Measurements from ENCODE around the gene FAM20C.

The FAM20C gene

DNA sequence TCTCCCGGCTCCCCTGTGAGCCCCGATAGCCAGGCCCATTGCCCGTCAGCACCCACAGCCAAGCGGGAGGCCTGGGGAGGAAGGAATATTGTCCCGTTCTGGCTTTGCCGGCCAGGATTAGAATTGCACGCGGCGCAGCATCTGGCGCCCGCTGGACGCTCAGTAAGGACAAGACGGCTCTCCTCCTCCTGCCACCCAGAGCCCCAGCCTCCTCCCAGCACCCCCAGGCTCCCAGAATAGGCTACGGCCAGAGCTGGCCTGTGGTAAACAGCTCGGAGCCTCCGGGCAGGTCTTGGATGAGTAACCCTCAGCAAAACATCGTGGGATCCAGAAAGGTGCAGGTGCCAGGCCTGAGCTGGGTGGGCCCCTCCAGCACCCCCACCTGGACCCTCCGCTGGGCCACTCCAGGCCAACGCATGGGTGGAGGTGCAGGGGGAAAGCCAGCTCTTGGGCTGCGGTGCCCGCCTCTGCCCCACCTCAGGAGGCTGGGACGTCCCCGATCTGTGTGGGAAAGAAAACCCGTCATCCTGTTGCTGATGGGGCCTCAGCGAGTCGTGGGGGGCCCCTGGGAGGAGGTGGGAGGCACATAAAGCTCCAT, 5.8 kb upstream of the FAM20C start:
- H3K4me1 ChIP-seq (ENCODE audit: insufficient read depth, low read length): peaks cover 3% of the 10 kb centered on the region
- H3K4me3 ChIP-seq (ENCODE audit: low read length): no peak overlapping the region
- no peaks in the 10 kb centered on the region for H3K9me3 ChIP-seq (ENCODE audit: low read length)
- no peak overlapping the region for H2AFZ ChIP-seq (ENCODE audit: low read depth, low read length)
- H3K36me3 ChIP-seq (ENCODE audit: insufficient read depth, low read length): no peaks in the 10 kb centered on the region
- peaks cover 30% of the 10 kb centered on the region for H3K27me3 ChIP-seq (ENCODE audit: insufficient read depth, low read length)

DNA sequence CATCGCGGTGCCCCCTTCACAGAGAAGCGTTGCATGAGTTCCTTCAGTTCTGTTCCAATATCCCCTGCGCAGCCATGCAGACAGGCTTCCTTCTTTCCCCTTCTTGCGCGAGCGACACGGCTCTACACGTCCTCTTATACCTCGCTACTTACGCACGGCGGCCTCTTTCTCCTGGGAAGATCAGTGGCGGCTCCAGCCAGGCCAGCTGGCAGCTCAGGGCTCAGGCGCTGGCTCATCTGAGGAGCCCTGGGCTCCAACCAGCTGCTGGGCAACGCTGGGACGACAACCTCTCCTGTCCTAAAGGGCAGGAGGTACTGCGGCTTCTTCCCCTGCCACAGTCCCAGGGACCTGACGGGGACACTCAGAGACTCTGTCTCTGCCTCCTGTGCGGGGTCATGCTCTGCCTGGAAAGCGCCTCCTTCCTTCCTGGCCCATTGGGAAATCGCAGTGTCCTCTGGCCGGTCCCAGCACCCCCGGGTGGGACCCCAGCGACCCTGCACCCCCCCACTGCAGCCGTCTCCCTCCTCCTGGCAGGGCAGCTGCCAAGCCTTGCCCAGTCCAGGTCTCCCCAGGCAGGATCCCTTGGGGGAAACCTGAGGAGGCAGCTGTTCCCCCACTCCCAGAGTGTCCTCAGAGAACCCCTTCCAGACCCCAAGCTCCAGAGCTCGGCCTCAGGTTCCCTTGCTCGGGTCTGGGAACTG, 5.0 kb upstream of the FAM20C start:
- Histone ChIP-seq H2AFZ (ENCODE audit: low read depth, low read length) (no peak overlapping the region), H3K36me3 (ENCODE audit: insufficient read depth, low read length) (no peaks in the 10 kb centered on the region), H3K9me3 (ENCODE audit: low read length) (no peaks in the 10 kb centered on the region), H3K27me3 (ENCODE audit: insufficient read depth, low read length) (peaks cover 26% of the 10 kb centered on the region), H3K4me1 (ENCODE audit: insufficient read depth, low read length) (peaks cover 4% of the 10 kb centered on the region), H3K4me3 (ENCODE audit: low read length) (no peak overlapping the region)

DNA sequence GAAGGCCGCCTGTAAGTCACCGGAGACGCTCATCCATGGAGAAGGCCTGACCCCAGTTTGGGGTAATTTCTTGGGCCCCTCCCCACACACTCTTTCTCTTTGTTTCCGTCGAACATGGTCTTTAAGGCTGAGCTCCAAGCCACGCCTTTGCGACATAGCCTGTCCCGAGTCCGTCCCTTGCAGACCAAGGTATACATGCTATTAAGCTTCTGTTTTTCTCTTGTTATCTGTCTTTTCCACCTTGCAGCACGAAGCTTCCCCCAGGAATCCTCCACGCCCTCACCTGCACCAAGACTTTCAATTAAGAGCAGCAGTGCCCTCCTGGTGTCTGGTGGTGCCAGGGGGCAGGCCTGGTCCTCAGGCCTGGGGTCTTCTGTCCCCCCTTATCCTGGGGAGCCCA, 4.2 kb upstream of the FAM20C start:
- Histone ChIP-seq H2AFZ (ENCODE audit: low read depth, low read length) (no peak overlapping the region), H3K27me3 (ENCODE audit: insufficient read depth, low read length) (peaks cover 26% of the 10 kb centered on the region), H3K4me3 (ENCODE audit: low read length) (no peak overlapping the region), H3K36me3 (ENCODE audit: insufficient read depth, low read length) (no peaks in the 10 kb centered on the region), H3K9me3 (ENCODE audit: low read length) (no peaks in the 10 kb centered on the region), H3K4me1 (ENCODE audit: insufficient read depth, low read length) (peaks cover 4% of the 10 kb centered on the region)

DNA sequence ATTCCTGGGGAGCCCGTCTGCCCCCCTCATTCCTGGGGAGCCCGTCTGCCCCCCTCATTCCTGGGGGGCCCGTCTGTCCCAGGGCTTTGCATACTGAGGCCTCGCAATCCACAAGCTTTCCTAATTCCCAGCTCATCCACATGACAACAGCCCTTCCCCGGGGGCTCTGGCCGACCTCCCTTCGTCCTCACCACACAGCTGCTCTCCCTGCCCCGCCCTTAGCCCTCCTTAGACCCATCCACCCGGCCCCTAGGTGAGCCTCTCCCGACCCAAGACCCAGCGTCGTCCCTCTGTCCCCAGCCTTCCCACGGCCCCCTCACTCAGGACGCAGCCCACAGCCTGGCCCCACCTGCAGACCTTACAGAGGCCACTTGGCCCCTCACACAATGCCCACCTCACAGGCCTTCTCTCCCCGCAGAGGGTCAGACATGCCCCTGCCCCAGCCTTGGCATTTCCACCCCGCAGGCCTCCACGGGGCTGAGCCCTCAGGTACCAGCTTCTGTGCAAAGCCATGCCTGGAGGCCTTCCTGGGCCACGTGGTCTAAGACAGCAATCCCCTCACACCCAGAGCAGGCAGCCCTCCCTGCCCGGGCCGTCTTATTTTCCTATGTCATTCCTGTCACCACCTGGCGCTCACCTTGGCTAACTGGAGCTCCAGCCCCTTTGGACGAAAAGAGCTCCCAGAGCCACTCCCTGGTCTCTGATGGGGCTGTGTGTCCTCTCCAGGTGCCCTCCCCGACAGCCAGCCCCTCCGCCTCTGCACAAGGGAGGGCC, 3.5 kb upstream of the FAM20C start:
- Histone ChIP-seq H3K27me3 (ENCODE audit: insufficient read depth, low read length) (peaks cover 32% of the 10 kb centered on the region), H3K4me1 (ENCODE audit: insufficient read depth, low read length) (peaks cover 4% of the 10 kb centered on the region), H2AFZ (ENCODE audit: low read depth, low read length) (no peak overlapping the region), H3K36me3 (ENCODE audit: insufficient read depth, low read length) (no peaks in the 10 kb centered on the region), H3K9me3 (ENCODE audit: low read length) (no peaks in the 10 kb centered on the region), H3K4me3 (ENCODE audit: low read length) (no peak overlapping the region)

DNA sequence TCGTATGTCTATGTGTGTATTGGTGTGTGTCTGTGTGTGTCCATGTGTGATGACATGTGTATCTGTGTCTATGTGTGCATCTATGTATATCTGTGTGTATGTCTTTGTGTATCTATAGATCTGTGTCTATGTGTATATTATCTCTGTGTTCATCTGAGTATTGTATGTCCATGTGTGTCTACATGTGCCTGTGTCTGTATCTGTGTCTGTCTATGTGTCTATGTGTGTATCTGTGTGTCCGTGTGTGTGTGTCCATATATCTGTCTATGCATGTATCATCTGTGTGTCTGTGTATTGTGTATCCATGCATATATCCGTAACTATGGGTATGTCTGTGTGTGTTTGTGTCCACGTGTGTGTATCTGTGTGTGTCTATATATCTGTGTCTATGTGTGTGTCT, 2.7 kb upstream of the FAM20C start:
- Histone ChIP-seq H3K4me1 (ENCODE audit: insufficient read depth, low read length) (peaks cover 9% of the 10 kb centered on the region), H3K36me3 (ENCODE audit: insufficient read depth, low read length) (no peaks in the 10 kb centered on the region), H3K27me3 (ENCODE audit: insufficient read depth, low read length) (peaks cover 33% of the 10 kb centered on the region), H3K4me3 (ENCODE audit: low read length) (no peak overlapping the region), H3K9me3 (ENCODE audit: low read length) (no peaks in the 10 kb centered on the region), H2AFZ (ENCODE audit: low read depth, low read length) (no peak overlapping the region)

DNA sequence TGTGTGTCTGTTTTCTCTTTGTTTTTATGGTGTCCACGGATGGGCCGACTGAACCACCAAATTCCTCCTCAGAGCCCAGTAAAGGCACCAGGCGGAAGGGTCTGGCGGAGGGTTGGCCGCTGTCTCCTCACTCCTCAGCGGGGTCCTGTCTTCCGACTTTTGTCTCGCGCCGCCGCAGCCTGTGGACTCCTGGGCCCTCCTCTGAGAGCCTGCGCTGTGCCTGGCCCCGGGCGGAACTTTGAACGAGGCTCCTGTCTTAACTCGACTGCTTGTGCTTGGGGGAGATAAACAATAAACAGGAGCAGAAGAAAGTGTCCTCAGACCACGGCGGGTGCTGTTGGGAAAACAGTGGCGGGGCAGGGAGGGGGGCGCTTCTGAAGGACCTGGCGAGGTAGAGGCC, 2.2 kb upstream of the FAM20C start:
- Histone ChIP-seq H3K36me3 (ENCODE audit: insufficient read depth, low read length) (no peaks in the 10 kb centered on the region), H2AFZ (ENCODE audit: low read depth, low read length) (no peak overlapping the region), H3K9me3 (ENCODE audit: low read length) (no peaks in the 10 kb centered on the region), H3K4me3 (ENCODE audit: low read length) (no peak overlapping the region), H3K27me3 (ENCODE audit: insufficient read depth, low read length) (peaks cover 31% of the 10 kb centered on the region), H3K4me1 (ENCODE audit: insufficient read depth, low read length) (peaks cover 13% of the 10 kb centered on the region)

DNA sequence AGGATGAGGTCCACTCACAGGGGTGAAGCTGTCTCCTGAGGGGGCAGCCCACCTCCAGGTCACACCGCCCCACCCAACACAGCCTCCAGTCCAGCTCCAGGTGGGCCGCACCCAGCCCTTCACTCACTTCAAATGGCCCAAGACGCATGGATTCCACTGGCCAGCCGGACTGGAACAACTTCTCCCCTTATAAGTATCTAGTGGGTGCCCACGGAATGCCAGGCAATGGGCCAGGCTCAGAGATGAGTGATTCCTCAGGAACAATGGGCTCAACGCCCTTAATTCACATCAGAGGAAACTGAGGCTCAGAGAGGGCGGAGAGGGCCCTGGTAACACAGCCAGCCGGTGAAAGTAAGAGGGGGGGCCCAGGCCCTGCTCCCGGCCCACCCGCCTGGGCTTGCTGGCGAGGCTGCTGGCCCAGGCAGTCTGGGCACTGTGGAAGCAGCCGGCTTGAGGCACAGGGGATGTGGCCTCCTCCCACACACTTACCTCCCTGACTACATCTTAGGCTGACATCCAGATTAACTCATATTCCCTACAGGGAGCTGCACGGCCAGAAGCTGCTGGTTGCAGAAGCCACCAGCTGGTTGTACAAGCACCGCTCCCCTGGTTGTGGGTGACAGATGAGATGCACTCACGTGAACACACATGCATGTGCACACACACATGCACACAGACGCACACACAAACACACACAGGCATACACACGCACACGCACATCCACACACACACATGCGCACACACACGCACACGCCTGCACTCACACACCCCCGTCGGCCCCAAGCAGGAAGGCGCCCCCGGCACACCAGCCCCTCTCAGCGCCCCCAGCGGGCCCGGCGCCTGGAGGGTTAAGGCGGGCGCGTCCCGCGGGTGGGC, 1.0 kb upstream of the FAM20C start:
- Histone ChIP-seq H3K4me3 (ENCODE audit: low read length) (peak overlapping the region; percentile 49), H3K4me1 (ENCODE audit: insufficient read depth, low read length) (peaks cover 13% of the 10 kb centered on the region), H3K9me3 (ENCODE audit: low read length) (no peaks in the 10 kb centered on the region), H3K36me3 (ENCODE audit: insufficient read depth, low read length) (no peaks in the 10 kb centered on the region), H3K27me3 (ENCODE audit: insufficient read depth, low read length) (peaks cover 28% of the 10 kb centered on the region), H2AFZ (ENCODE audit: low read depth, low read length) (no peak overlapping the region)

DNA sequence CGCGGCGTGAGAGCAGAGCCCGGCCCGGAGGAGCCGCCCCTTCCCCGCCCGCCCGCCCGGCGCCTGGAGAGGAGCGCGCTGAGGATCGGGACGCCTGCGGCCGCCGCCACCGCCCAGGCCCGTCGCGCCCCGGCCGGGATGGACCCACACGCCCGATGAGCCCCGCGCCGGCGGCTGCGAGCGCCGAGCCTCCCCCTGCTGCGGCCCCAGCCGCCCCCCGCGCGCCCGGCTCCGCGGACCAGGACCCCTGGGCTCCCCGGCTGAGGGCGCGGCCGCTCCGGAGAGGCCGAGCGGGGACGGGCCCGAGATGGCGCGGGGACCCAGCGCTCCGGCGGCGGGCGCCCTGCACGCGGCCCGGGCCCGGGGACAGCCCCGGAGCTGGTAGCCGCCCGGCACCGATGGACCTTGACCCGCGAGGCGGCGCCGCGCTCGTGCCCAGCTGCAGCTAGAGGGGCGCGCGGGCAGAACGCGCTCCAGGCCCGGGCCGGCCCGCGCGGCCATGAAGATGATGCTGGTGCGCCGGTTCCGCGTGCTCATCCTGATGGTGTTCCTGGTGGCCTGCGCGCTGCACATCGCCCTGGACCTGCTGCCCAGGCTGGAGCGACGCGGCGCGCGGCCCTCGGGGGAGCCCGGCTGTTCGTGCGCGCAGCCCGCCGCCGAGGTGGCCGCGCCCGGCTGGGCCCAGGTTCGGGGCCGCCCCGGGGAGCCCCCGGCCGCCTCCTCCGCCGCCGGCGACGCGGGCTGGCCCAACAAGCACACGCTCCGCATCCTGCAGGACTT, 520 bp downstream of the FAM20C start:
- peak overlapping the region; percentile 51 for H3K4me3 ChIP-seq (ENCODE audit: low read length)
- peaks cover 13% of the 10 kb centered on the region for H3K4me1 ChIP-seq (ENCODE audit: insufficient read depth, low read length)
- H2AFZ ChIP-seq (ENCODE audit: low read depth, low read length): no peak overlapping the region
- H3K9me3 ChIP-seq (ENCODE audit: low read length): no peaks in the 10 kb centered on the region
- peaks cover 10% of the 10 kb centered on the region for H3K36me3 ChIP-seq (ENCODE audit: insufficient read depth, low read length)
- peaks cover 28% of the 10 kb centered on the region for H3K27me3 ChIP-seq (ENCODE audit: insufficient read depth, low read length)

DNA sequence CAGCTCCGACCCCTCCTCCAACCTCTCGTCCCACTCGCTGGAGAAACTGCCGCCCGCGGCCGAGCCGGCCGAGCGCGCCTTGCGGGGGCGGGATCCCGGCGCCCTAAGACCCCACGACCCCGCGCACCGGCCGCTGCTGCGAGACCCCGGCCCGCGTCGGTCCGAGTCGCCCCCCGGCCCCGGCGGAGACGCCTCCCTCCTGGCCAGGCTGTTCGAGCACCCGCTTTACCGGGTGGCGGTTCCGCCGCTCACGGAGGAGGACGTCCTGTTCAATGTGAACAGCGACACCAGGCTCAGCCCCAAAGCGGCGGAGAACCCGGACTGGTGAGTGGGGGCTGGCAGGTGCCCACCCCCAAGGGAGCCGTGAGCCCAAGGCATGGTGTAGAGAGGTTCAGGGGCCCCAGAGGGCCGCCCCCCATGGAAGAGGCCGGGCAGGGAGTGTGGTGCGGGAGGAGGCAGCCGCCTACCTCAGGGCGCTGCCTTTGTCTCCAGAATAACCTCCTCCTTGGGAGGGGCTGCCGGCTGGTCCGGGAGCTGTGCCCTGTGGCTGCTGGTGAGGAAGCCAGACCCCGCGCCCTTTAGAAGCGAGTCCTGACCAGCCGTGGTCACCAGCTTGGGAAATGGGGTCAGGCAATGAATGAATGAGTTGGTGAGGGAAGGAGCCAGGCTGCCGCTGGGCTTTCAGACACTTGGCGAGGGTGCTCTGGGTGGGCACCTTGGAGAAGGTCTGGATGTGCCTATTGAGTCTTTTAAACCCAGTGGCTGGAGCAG, 1.3 kb downstream of the FAM20C start:
- Histone ChIP-seq H3K27me3 (ENCODE audit: insufficient read depth, low read length) (peaks cover 26% of the 10 kb centered on the region), H3K4me3 (ENCODE audit: low read length) (peak overlapping the region; percentile 51), H3K9me3 (ENCODE audit: low read length) (no peaks in the 10 kb centered on the region), H3K36me3 (ENCODE audit: insufficient read depth, low read length) (peaks cover 10% of the 10 kb centered on the region), H2AFZ (ENCODE audit: low read depth, low read length) (peak overlapping the region; percentile 26), H3K4me1 (ENCODE audit: insufficient read depth, low read length) (peaks cover 13% of the 10 kb centered on the region)

DNA sequence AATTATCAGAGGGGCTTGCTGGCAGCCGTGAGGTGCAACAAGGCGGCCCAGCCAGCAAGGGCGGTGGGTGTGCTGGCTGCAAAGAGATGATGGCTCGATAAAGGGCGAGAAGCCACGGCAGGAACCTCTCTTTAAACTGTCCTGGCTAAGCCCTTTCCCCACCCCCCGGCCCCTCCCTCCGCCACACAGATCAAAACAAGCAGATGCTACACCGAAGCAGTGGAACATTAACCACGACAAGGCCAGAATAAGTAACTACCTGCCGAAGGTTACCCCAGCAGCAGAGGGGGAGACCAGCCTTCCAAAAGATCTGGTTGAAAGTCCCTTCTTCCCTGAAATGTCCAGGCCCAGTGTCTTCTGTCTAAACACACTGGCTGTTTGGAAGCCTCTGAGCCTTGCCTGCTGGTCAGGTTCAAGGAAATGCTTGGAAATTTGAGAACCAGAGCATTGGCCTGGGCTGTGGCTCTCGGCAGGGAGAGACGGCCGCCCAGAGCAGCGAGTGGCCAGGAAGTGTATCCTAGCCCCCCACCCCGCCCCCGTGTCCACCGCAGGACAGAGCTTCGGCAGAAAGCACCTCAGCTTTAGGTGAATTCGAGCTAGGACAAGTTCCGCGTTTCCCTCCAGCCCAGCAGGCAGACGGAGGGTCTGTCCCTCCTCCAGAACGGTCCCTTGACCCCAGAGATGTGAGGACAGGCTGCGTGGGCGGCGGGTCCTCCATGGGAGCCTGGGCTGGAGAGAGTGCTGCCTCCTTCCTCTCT, 2.1 kb downstream of the FAM20C start:
- Histone ChIP-seq H3K9me3 (ENCODE audit: low read length) (no peaks in the 10 kb centered on the region), H3K4me3 (ENCODE audit: low read length) (peak overlapping the region; percentile 51), H3K36me3 (ENCODE audit: insufficient read depth, low read length) (peaks cover 10% of the 10 kb centered on the region), H3K27me3 (ENCODE audit: insufficient read depth, low read length) (peaks cover 20% of the 10 kb centered on the region), H2AFZ (ENCODE audit: low read depth, low read length) (no peak overlapping the region), H3K4me1 (ENCODE audit: insufficient read depth, low read length) (peaks cover 13% of the 10 kb centered on the region)

DNA sequence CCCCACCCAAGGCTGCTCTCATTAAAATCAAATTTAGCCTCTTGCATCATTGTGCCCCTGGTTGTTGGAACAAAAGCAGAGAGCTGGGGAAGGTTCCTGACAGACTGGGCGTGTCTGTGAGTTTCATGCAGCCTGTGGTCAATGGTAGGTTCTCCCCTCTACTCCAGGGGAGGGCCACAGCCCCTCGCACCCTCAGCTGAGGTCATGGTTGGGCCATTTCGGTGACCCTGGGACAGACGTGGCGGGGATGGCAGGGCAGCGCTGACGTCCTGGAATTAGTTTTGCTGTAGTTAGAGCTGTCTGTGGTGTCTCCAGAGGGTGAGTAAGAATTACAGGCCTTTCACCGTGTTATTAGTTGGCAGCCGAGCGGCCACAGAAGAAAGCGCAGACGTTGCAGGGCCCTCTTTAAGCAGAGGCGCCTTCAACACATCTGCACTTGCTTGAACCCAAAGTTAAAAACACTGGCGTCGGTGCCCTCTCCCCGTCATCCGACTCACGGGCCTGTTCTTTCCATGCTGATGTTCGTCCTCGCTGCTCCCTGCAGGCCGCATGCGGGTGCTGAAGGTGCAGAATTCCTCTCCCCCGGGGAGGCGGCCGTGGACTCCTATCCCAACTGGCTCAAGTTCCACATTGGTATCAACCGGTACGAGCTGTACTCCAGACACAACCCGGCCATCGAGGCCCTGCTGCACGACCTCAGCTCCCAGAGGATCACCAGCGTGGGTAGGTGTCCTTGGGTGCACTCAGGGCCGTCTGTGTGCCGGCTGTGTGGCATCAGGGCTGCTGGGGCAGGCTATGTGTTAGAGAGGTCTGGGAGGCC, 2.8 kb downstream of the FAM20C start:
- Histone ChIP-seq H2AFZ (ENCODE audit: low read depth, low read length) (no peak overlapping the region), H3K4me3 (ENCODE audit: low read length) (peak overlapping the region; percentile 51), H3K4me1 (ENCODE audit: insufficient read depth, low read length) (peaks cover 13% of the 10 kb centered on the region), H3K9me3 (ENCODE audit: low read length) (no peaks in the 10 kb centered on the region), H3K27me3 (ENCODE audit: insufficient read depth, low read length) (peaks cover 18% of the 10 kb centered on the region), H3K36me3 (ENCODE audit: insufficient read depth, low read length) (peaks cover 10% of the 10 kb centered on the region)
